Glomerular endothelial cell (primary cell): ENCODE results near the gene PGAP6. TPM values are rescaled to one million over a fixed set of nuclear protein-coding genes. Genes with fewer than 3 reads are reported as not detected.
"Not testable (repeated sequence)": the region's sequence is repeated elsewhere in the genome, so short reads cannot be mapped to it uniquely, and the experiment has no call there.

Source experiments
- DNase-seq: peaks from one replicate; pipeline ENCODE4 v3.0.0-alpha.2; 2011; ENCODE audit warnings: low read depth, low spot score; ENCODE audit errors: extremely low read depth
- total RNA-seq: library from RNA; depleted of rRNA; stranded (reverse); fragments of >200 nt; gene quantifications from 2 replicates; pipeline ENCODE4 v1.2.3, GENCODE V29; 2015

Gene PGAP6
- total RNA-seq, 1 donor from 2014 or later, result 197 TPM

DNA sequence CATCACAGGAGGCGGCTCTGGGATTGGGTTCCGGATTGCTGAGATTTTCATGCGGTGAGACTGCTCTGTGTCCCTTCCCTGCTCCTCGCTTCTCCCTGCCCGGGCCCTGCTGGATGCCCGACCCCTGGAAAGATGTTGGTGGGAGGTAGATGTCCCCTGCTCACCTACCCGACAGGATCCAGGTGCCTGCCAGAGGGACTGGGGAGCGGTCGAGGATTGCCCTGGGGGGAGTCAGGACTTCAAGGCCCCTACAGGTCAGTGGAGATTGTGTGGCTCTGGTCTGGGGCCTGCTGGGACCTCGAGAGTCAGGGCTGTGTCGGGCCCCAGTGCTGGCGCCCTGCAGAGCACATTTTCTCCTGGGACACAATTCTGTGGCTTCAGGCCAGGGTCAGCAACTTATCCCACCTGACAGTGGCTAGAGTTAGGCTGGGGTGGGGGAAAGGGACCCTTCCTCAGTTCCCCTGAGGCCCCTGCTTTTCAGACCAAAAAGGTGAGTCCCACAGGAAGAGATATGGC is 23.3 kb upstream of the PGAP6 start:
- no peak for DNase-seq

DNA sequence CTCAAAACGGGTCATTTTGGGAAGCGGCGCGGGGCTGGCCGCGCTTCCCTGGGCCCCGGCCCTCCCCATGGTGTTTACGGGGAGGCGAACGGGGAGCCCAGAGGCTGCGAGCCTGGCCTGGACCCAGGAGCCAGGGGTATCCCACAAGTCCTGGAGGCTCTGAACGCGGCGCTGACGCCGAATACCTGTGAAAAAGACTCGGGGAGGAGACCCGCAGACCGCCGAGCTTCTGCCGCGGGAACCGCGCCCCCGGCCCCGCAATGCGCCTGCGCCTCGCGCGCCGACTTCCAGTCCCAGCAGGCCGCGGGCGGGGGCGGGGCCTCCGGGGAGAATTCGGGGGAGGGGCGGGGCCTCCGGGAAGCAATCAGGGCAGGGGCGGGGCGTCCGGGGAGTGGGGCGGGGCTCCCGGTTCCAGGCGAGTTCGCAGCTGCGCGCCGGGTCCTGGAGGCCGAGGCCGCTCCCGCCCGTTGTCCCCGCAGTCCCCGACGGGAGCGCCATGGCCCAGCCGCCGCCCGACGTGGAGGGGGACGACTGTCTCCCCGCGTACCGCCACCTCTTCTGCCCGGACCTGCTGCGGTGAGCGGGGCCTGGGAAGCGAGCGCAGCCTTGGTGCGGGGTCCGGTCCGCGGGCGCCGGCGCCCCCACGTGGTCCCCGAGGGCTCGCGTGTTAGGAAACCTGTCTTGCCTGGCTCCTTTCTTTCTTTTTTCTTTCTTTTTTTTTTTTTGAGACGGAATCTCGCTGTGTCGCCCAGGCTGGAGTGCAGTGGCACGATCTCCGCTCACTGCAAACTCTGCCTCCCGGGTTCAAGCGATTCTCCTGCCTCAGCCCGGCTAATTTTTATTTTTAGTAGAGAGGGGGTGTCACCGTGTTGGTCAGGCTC is 19.9 kb upstream of the PGAP6 start, which contains the start of gene DECR2:
Gene DECR2, plus strand, starts transcription at position 418 of the 881 bp plus-strand sequence. Its CDS starts 79 bp downstream, at position 497.
- DNase-seq, result no peak

DNA sequence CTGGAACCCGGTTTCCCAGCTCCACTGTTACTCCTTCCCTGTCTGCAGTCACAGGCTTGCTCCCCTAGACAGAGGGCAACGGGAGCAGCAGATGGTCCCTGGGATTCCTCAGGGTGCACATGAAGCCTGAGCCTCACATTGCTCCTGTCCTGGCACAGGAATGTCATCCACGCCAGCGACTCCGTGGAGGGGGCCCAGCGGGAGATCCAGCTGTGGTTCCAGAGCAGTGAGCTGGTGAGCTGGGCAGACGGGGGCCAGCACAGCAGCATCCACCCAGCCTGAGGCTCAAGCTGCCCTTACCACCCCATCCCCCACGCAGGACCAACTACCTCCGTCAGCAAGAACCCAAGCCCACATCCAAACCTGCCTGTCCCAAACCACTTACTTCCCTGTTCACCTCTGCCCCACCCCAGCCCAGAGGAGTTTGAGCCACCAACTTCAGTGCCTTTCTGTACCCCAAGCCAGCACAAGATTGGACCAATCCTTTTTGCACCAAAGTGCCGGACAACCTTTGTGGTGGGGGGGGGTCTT is 18.3 kb upstream of the PGAP6 start:
- no peak for DNase-seq

DNA sequence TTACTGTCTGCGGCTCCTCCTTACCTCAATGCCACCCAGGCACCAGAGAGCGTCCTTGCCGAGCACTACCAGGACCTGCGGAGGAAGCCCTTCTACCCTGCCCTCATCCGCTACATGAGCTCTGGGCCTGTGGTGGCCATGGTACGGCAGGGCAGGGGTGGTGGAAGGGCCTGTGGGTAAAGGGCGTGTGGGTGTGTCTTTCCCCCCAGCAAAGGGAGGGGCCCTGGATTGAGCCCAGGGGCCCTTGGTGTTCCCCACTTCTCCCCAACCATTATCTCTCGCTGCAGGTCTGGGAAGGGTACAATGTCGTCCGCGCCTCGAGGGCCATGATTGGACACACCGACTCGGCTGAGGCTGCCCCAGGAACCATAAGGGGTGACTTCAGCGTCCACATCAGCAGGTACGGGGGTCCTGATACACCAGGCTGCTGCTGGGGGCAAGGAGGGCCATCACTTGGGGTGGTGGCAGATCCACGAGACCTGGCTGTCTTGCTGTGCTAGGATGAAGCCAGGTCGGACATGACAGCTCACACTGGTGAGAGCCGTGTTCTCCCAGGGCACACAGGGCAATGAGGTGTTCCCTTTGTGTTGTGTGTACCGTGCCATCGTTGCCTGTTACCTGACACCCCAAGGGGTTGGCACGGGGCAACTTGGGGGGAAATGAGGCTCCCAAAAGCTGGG is 17.7 kb upstream of the PGAP6 start:
- DNase-seq, result no peak

DNA sequence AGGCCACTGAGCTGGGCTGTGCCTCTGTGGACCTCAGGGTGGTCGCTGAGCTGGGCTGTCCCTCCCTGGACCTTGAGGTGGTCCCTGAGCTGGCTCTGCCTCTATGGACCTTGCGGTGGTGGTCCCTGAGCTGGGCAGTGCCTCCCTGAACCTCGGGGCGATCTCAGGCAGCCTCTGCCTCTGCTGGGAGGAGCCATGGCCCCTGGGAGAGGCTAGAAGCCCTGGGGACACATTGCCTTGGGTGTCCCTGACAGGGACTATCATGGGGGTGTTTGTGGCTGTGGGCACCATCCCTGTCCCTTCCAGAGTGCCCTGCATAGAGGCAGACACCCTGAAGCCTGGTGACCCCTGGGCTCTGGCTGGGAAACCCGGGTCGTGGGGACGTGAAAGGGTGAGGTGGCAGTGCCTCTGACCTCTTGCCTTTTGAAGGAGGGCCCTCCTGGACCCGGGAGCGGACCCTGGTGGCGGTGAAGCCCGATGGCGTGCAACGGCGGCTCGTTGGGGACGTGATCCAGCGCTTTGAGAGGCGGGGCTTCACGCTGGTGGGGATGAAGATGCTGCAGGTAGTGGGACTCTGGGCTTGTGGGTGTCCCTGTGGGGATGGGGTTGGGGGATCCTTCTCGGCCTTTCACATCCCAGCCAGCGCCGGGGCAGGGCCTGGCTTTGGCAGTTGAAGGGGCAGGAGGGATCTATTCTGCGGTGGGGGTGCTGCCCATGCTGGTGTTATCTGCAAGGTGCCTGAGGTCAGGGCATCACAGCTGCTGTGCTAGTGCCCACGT is 17.0 kb upstream of the PGAP6 start:
- no peak for DNase-seq

DNA sequence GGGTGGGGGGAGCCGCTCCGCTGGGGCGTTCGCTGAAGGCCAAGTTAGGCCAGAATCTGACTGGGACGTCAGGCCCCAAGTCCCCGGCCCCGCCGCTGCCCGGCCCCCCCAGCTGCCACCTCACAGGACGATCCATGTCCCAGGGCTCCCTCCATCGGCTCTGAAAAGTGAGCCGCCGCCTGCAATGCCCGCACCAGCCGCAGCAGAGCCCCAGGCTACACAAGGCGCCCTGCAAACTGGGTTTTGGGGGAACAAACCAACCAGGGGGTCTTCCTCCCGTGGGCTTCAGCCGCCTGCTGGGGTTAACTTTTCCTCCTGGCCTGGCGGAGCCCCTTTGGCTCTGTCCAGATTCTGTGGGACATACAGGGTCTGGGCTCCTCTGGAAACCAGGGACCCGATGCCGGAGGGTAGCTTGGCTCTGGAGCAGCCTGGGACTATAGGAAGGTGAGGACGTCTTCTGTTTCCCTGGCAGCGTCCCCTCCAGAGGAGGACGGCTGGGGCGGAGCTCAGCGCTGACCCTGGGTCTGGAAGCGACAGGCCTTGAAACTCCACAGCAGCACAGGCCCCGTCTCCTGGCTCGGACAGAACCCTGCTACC is 16.1 kb upstream of the PGAP6 start:
- no peak for DNase-seq

DNA sequence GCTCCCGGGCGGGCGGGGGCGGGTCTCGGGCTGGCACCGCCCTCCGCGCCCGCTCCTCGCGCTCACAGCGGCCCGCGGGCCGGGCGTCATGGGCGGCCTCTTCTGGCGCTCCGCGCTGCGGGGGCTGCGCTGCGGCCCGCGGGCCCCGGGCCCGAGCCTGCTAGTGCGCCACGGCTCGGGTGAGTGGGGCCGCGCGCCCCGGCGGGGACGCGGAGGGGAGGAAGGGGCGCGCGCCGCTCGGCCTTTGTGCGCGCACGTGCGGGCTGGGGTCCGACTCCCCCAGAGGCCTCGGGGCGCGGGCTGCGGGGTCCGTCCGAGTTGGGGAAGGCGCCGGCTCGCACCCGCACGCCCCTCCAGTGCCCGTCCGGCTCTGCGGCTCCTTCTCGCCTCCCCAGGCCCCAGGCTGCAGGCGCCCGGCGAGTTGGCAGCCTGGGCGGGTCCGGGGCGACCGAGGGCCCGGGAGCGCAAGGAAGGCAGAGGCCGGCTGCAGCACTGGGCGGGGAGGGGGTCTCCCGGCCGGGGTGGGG is 15.4 kb upstream of the PGAP6 start, which contains the start of gene NME4:
Gene NME4, plus strand, starts transcription at position 65 of the 527 bp plus-strand sequence. Its CDS starts 24 bp downstream, at position 89.
- DNase-seq, result no peak

DNA sequence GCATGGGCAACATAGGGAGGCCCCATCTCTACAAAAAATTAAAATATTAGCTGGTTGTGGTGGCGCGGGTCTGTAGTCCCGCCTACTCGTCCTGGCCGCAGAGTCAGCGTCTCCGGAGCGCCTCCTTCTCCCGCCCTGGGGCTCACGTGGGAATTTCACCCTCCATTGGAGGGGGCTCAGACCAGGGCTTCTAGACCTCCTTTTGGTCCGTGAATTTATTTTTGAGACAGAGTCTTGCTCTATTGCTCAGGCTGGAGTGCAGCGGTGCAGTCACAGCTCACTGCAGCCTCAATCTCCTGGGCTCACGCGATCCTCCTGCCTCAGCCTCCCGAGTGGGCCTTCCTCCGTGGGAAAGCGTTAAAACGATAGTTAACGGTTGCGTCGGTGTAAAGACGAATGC is 14.8 kb upstream of the PGAP6 start:
- no peak for DNase-seq

DNA sequence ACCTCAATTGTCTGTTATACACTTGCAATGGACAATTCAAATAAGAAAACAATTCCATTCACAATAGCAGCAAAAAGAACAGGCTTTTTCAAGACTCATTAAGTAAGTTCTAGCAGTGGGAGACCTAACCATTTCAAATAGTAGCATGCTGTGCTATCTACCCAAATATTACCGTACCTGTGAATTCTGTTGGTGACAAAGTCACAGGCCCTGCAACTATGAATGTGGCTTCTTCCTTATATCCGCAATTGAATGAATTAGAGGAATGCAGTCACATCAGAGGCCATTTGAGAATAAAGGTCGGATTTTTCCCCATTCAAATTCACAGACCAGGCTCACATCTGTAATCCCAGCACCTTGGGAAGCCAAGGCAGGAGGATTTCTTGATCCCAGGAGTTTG is 14.4 kb upstream of the PGAP6 start:
- no peak for DNase-seq

DNA sequence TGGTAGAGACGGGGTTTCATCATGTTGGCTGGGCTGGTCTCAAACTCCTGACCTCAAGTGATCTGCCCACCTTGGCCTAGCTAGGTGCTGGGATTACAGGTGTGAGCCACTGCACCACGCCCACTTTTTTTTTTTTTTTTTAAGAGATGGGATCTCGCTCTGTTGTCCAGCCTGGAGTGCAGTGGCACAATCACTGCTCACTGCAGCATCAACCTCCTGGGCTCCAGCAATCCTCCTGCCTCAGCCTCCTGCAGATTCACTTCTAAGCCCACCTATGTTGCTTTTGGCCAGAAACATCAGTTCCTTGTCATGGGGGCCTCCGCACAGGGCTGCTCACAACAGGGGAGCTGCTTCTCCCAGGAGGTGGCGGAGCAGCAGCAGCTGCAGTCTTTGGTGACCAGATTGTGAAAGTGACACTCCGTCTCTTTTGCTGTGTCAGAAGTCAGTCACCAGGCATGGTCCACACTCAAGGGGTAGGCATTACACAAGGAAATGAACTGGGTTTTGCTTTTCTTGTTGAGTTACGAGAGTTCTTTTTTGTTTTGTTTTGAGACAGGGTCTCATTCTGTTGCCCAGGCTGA is 10.8 kb upstream of the PGAP6 start:
- no peak for DNase-seq

DNA sequence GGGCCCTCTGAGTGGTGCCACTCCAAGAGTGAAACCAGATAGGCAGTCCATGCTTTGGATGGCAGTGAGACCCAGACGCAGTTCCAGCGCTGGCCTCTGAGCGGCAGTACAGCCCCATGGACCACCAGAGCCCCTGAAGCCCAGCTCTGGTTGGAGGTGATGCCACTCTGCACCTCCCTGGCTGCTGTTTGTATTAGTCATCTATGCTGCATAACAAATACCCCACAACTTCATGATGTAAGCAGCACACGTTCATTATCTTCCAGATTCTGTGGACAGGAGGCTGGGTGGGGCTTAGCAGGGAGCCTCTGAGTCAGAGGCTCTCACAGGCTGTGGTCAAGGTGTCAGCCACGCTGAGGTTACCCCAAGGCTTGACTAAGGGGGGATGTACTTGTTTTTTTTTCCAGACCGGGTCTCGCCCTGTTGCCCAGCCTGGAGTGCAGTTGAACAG is 10.1 kb upstream of the PGAP6 start:
- no peak for DNase-seq

DNA sequence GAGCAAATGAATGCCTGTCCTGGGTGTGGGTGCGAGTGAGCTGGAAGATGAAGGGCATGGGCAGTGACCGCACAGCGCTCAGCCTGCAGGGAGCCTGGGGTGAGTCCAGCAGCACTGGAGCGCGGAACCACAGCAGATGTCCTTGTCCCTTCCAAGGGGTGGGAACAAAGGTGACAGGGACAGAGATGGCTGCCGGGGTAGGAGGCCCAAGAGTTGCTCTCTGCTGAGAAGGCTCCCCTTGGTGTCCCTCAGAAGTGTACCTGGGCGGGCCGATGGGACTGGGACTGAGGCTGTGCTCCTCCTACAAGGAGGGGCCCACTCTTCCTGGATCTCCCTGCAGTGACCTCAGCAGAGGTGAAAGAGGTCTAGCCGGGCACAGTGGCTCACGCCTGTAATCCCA is 7.6 kb upstream of the PGAP6 start:
- DNase-seq, result no peak

DNA sequence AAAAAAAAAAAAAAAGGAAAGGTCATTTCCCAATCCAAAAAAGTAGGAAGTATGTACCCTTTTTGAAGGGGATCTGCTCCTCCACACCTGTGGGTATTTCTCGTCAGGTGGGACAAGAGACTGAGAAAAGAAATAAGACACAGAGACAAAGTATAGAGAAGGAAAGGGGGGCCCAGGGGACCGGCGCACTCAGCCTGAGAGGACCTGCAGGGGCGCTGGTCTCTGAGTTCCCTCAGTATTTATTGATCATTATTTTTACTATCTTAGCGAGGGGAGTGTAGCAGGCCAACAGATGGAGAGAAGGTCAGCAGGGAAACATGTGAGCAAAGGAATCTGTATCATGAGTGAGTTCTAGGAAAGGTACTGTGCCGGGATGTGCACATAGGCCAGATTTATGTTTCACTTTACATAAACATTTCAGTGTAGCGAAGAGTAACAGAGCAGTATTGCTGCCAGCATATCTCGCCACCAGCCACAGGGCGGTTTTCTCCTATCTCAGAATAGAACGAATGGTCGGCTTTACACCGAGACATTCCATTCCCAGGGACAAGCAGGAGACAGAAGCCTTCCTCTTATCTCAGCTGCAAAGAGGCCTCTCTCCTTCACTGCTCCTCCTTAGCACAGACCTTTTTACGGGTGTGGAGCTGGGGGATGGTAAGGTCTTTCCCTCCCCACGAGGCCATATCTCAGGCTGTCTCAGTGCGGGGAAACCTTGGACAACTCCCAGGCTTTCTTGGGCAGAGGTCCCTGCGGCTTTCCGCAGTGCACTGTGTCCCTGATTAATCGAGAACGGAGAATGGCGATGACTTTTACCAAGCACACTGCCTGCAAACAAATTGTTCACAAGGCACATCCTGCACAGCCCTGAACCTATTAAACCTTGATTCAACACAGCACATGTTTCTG is 6.2 kb upstream of the PGAP6 start:
- not testable (repeated sequence) for DNase-seq

DNA sequence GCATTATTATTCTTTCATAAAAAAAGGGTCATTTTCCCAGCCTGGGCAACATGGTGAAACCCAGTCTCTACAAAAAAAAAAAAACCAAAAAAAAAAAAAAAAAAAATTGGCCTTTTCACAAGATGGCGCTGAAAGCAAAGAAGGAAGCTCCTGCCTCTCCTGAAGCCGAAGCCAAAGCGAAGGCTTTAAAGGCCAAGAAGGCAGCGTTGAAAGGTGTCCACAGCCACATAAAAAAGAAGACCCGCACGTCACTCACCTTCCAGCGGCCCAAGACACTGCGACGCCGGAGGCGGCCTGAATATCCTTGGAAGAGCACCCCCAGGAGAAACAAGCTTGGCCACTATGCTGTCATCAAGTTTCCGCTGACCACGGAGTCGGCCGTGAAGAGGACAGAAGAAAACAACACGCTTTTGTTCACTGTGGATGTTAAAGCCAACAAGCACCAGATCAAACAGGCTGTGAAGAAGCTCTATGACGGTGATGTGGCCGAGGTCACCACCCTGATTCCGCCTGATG is 4.9 kb upstream of the PGAP6 start:
- DNase-seq, result no peak

DNA sequence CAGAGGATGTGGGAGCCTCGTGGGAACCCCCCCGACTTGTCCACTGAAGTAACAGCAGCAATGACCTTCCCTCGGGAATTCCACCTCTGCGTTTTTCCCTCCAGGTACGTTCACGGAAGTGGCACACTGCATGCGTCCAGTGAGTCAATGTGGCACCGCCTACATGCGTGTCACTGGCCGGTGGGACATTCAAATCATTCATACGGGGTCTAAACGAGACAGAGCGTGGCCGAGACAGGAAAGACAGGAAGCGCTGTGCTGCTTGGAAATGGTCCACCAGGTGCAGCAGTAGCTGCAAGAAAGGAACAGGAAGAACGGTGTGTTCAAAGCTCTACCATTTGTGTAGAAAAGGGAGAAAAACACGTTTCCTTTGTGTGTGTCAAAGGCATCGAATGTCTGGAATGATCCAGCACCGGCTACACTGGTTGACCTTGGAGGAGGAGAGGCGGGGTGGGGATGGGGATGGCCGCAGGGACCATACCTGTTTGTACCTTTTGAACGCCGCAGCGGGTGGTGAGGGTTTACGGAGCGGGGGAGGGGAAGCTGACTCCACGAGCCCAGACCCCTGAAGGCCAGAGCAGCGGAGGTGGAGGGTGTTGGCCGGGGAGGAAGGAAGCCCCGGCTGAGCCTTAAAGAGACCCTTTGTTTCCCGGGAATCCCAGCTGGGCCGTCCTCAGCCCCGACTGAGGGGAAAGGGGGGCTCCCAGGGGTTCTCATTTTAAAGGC is 1.7 kb upstream of the PGAP6 start:
- DNase-seq, result no peak

DNA sequence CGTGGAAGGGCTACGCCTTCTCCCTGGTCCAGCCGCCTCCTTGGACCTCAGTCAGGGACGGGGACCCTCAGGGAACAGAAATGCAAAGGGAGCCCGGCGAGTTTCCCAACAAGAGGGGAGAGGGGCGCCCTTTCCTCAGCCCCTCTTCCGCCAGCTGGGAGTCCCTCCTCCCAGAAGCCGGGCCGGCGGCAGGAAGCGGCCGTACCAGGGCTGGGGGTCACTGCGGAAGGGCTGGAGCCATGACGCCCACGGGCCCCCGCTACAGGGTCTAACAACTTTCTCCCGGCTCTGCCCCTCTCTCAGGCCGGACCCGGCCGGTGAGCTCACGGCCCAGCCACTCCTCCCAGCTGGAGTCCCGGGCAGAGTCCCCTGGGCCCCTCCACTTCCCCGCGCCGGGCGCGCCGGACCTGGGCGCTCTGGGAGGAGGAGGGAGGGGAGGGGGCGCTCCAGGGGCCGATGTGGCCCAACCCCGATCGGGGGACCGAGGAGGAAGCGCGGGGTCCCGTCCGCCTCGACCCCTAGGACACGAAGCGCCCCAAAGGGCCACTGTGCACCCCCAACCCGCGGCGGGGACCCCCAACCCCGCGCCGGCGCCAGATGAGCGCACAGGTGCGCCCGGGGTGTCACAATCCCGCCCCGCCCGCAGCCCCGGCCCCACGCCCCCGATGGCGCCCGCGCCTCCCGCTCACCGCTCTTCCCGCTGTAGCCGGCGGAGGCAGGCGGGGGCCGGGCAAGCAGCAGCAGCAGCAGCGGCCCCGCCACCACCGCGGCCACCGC is 578 bp downstream of the PGAP6 start:
- no peak for DNase-seq

DNA sequence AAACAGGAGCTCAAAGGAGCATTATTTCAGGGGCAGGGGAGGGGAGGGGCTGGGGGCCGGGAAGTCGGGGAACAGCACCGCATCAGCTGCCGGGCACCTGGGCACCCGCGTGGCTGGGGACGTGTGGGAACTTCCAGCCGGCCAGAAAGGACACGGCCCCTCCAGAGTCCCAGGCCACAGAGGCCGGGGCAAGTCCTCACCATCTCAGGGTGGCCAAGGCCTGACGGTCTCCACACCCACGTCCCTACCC is 1.1 kb downstream of the PGAP6 start:
- no peak for DNase-seq
